CD4-positive, alpha-beta T cell (primary cell): Measurements from ENCODE around the gene ITSN1. TPM values are rescaled to one million over a fixed set of nuclear protein-coding genes. Genes with fewer than 3 reads are reported as not detected.

Source experiments
- ATAC-seq: fragments of 200-7000 bp; cut with Tn5 transposase; one replicate; pipeline ENCODE4 v1.10.0; 2022; ENCODE audit warnings: mild to moderate bottlenecking; ENCODE audit not compliant: poor library complexity
- CTCF ChIA-PET: fragments of 350-600 bp; sonication (Branson Sonifier 250); formaldehyde crosslinking; loops from one replicate; lab custom pipeline; 2021; ENCODE audit warnings: antibody characterized with exemption, inconsistent platforms; lab: Charles Lee
- POLR2A ChIA-PET: fragments of 350-600 bp; sonication (Branson Sonifier 250); formaldehyde crosslinking; loops from one replicate; lab custom pipeline; 2021; ENCODE audit warnings: antibody characterized with exemption, inconsistent platforms; lab: Charles Lee
- DNase-seq, 14 experiments: peaks; one replicate each; pipeline ENCODE4 v3.0.0-alpha.2; 2013 to 2020; ENCODE audit warnings: mixed read lengths in 2 of 14
- H3K27ac ChIP-seq, 2 donors: one replicate each; pipeline versions ENCODE4 v1.5.1 to v1.7.0; 2013; ENCODE audit warnings: low read length in 2 of 2, low read depth in 1 of 2, mild to moderate bottlenecking in 1 of 2
- H3K27me3 ChIP-seq, 2 experiments: 1 replicate in 1 of 2; 2 replicates in 1 of 2; pipeline versions ENCODE4 v1.6.1 to v1.7.0; 2013; ENCODE audit warnings: low read length in 2 of 2, control low read depth in 1 of 2, mild to moderate bottlenecking in 1 of 2, moderate library complexity in 1 of 2; ENCODE audit not compliant: insufficient read depth in 2 of 2, control insufficient read depth in 1 of 2
- H3K36me3 ChIP-seq: one replicate; pipeline ENCODE4 v1.6.1; 2013; ENCODE audit warnings: low read length, control low read depth; ENCODE audit not compliant: insufficient read depth
- H3K4me1 ChIP-seq: one replicate; pipeline ENCODE4 v1.6.1; 2013; ENCODE audit warnings: low read length, control low read depth; ENCODE audit not compliant: insufficient read depth
- H3K4me3 ChIP-seq: one replicate; pipeline ENCODE4 v1.5.1; 2013; ENCODE audit warnings: mild to moderate bottlenecking, low read length, moderate library complexity
- H3K9me3 ChIP-seq, 2 experiments: 1 replicate in 1 of 2; 2 replicates in 1 of 2; pipeline versions ENCODE4 v1.6.1 to v1.7.0; 2013; ENCODE audit warnings: low read length in 2 of 2, mild to moderate bottlenecking in 2 of 2, control low read depth in 1 of 2, moderate library complexity in 1 of 2; ENCODE audit not compliant: control insufficient read depth in 1 of 2, insufficient read depth in 1 of 2
- H3K27ac Mint-ChIP-seq: one replicate; pipeline ENCODE4 v1.8.0; 2020; ENCODE audit warnings: mixed read lengths
- H3K27me3 Mint-ChIP-seq: one replicate; pipeline ENCODE4 v1.8.0; 2021; ENCODE audit warnings: mixed read lengths
- H3K36me3 Mint-ChIP-seq: one replicate; pipeline ENCODE4 v1.8.0; 2021; ENCODE audit warnings: low read depth, mixed read lengths
- H3K4me1 Mint-ChIP-seq: one replicate; pipeline ENCODE4 v1.8.0; 2021; ENCODE audit warnings: low read depth, mixed read lengths
- H3K4me3 Mint-ChIP-seq: one replicate; pipeline ENCODE4 v1.8.0; 2020; ENCODE audit warnings: mild to moderate bottlenecking, mixed read lengths
- H3K9me3 Mint-ChIP-seq: one replicate; pipeline ENCODE4 v1.8.0; 2020; ENCODE audit warnings: mixed read lengths
- intact Hi-C, 2 experiments: fragments of 100-400 bp; cut with DNase I in 1 of 2; cut with micrococcal nuclease in 1 of 2; formaldehyde crosslinking; loops; one replicate each; pipeline versions ENCODE4 v1.15.1 to v1.9.0; 2023 to 2025; cut with DNase I, micrococcal nuclease
- total RNA-seq, 174 experiments: library from RNA in 2 of 174; stranded (reverse) in 2 of 174; gene quantifications; one replicate each; pipeline ENCODE4 v1.2.3 and lab custom pipeline; 2021 to 2026
- TF ChIP-seq, protein P1 (sequence below): fragments of 200-600 bp; IDR thresholded peaks from one replicate; pipeline ENCODE4 v1.8.0; 2022; ENCODE audit warnings: antibody characterized with exemption, mild to moderate bottlenecking

ITSN1 gene
- total RNA-seq, 2 experiments from 2014 or later, result 2.1 to 3.0 TPM

DNA sequence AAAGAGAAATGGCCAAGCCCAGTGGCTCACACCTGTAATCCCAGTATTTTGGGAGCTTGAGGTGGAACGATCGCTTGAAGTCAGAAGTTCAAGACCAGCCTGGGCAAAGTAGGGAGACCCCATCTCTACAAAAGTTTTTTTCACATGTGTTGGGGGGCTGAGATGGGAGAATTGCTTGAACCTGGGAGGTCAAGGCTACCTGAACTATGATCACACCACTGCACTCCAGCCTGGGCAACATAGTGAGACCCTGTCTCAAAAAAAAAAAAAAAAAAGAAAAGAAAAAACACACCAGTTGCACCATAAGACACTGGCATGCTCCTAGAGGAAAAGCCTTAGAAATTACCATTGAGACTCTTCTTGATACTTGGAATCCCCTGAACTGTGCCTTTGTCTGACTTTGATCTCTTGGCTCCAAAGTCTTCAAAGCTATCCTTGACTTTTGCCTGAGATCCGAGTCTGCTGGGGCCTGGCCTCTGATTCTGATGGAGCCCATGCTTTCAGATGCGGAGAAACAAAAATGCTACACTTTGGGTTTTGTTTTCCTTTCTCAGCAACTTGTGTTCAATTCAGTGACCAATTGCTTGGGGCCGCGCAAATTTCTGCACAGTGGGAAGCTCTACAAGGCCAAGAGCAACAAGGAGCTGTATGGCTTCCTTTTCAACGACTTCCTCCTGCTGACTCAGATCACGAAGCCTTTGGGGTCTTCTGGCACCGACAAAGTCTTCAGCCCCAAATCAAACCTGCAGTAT is 239.6 kb downstream of the ITSN1 start:
- DNase-seq, result no peak
- CTCF ChIA-PET, result no interaction called here

DNA sequence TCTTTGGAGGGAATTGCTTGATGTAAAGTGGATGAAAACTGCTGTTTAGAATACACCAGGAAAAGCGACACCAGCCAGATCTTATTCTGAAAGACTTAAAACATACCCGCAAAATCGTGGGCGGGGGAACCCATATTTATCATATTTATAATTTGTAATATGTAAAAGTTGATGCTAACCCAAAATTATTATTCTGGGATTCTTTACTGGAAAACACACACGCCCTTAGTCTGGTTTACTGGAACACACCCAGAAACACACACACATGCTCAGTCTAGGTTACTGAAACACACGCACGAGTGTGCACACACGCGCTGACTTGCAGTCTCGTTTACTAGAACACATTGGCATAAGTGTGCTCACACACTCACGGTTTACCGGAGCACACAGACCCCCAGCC is 240.8 kb downstream of the ITSN1 start:
- Histone ChIP-seq H3K27ac (no peak overlapping the region), H3K4me3 (no peak overlapping the region), H3K27me3 (no peaks in the 10 kb centered on the region), H3K4me1 (no peaks in the 10 kb centered on the region), H3K9me3 (peaks cover 0 to 3% of the 10 kb centered on the region in 2 experiments), H3K36me3 (no peaks in the 10 kb centered on the region)
- DNase-seq (no peak), ATAC-seq (no peak)
- H3K4me1 Mint-ChIP-seq, result no peaks in the 10 kb centered on the region
- CTCF ChIA-PET, result no interaction called here
- no peaks in the 10 kb centered on the region for H3K9me3 Mint-ChIP-seq
- H3K27me3 Mint-ChIP-seq, result no peaks in the 10 kb centered on the region
- H3K4me3 Mint-ChIP-seq, result no peak overlapping the region
- H3K27ac Mint-ChIP-seq, result no peak overlapping the region
- TF ChIP-seq, protein P1, sequence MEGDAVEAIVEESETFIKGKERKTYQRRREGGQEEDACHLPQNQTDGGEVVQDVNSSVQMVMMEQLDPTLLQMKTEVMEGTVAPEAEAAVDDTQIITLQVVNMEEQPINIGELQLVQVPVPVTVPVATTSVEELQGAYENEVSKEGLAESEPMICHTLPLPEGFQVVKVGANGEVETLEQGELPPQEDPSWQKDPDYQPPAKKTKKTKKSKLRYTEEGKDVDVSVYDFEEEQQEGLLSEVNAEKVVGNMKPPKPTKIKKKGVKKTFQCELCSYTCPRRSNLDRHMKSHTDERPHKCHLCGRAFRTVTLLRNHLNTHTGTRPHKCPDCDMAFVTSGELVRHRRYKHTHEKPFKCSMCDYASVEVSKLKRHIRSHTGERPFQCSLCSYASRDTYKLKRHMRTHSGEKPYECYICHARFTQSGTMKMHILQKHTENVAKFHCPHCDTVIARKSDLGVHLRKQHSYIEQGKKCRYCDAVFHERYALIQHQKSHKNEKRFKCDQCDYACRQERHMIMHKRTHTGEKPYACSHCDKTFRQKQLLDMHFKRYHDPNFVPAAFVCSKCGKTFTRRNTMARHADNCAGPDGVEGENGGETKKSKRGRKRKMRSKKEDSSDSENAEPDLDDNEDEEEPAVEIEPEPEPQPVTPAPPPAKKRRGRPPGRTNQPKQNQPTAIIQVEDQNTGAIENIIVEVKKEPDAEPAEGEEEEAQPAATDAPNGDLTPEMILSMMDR, result no peak
- intact Hi-C loops, result no loop called here
- POLR2A ChIA-PET, result no interaction called here
- H3K36me3 Mint-ChIP-seq, result no peaks in the 10 kb centered on the region

More for the DNA sequence above, 239.6 kb downstream of the ITSN1 start:
- no peaks in the 10 kb centered on the region for H3K27me3 Mint-ChIP-seq
- intact Hi-C loops, result no loop called here
- no peaks in the 10 kb centered on the region for H3K4me1 Mint-ChIP-seq
- H3K9me3 ChIP-seq, result no peaks in the 10 kb centered on the region
- no peak overlapping the region for H3K27ac ChIP-seq
- no peaks in the 10 kb centered on the region for H3K36me3 ChIP-seq
- no peaks in the 10 kb centered on the region for H3K27me3 ChIP-seq
- TF ChIP-seq, protein P1, result no peak
- no peak for ATAC-seq
- H3K4me3 ChIP-seq, result no peak overlapping the region
- H3K36me3 Mint-ChIP-seq, result no peaks in the 10 kb centered on the region
- H3K27ac Mint-ChIP-seq, result no peak overlapping the region
- no peaks in the 10 kb centered on the region for H3K4me1 ChIP-seq
- POLR2A ChIA-PET, result no interaction called here
- H3K9me3 Mint-ChIP-seq, result no peaks in the 10 kb centered on the region
- no peak overlapping the region for H3K4me3 Mint-ChIP-seq

DNA sequence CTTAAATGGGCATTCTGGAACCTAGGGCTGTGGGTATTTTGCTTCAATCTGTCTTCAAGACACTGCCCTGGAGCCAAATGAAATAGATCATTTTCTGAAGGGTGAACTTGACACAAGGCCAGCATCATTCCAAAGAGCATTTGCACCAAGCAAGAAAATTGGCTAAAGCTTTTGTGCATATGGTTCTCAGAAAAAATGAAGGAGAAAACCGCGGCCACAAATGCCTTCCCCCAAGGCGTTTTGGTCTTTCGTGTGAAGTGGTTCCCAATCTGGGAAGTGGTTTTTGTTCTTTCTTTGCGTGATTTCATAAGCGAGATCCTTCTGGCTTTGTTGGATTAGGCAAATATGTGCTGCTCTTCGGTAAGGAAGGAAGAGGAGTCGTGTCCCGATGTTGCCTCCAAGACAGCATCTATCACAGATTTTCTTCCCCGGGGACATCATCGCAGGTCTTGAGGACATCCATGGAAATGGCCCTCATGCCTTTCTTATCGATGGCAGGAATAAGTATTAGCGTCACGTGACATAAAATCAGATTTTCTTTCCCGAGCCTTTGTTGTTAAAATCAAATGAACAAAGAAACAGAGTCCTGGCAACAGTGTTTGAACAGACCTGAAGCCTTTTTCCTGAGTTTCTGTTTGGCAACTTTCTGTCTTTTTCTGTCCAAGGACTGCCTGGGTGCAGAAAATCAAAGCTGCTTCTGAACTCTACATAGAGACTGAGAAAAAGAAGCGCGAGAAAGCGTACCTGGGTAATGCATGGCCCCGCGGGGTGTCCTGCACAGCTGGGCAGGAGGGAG is 242.3 kb downstream of the ITSN1 start:
- ATAC-seq, result no peak
- no peak overlapping the region for H3K27ac Mint-ChIP-seq
- TF ChIP-seq, protein P1, result no peak
- no peaks in the 10 kb centered on the region for H3K27me3 Mint-ChIP-seq
- no peak overlapping the region for H3K4me3 Mint-ChIP-seq
- ChIA-PET CTCF (no interaction called here), POLR2A (no interaction called here)
- H3K4me1 Mint-ChIP-seq, result no peaks in the 10 kb centered on the region
- no peak overlapping the region for H3K27ac ChIP-seq
- DNase-seq, result no peak
- H3K36me3 Mint-ChIP-seq, result no peaks in the 10 kb centered on the region
- no peak overlapping the region for H3K4me3 ChIP-seq
- H3K4me1 ChIP-seq, result no peaks in the 10 kb centered on the region
- H3K36me3 ChIP-seq, result no peaks in the 10 kb centered on the region
- no peaks in the 10 kb centered on the region for H3K9me3 Mint-ChIP-seq
- intact Hi-C loops, result no loop called here
- peaks cover 0 to 3% of the 10 kb centered on the region in 2 experiments for H3K9me3 ChIP-seq
- H3K27me3 ChIP-seq, result no peaks in the 10 kb centered on the region
